T-helper 1 cell (primary cell): ENCODE data around the gene PTGER3.

ENCODE experiments used
- DNase-seq, 5 donors: peaks; one replicate each; pipeline ENCODE4 v3.0.0-alpha.2; 2012 to 2020
- total RNA-seq, 4 donors: gene quantifications; one replicate each; lab custom pipeline; 2026; lab: John Stamatoyannopoulos, UW

Gene PTGER3
- 0 to 0.12 (median 0.04) reads per million in 4 donors for total RNA-seq

GRCh38 chr1:71047635-71048607 lies at the start of gene PTGER3:
TSS of gene PTGER3 (minus strand) at chr1:71047816. CDS start at chr1:71047577, 239 bp downstream.
- peak in 4 of 5 donors; percentile 23 to 30 (median 26) for DNase-seq

- DNase-seq = no peak
Observed at GRCh38 chr1:71094913-71095312, 47.3 kb upstream of the PTGER3 start.

DNA sequence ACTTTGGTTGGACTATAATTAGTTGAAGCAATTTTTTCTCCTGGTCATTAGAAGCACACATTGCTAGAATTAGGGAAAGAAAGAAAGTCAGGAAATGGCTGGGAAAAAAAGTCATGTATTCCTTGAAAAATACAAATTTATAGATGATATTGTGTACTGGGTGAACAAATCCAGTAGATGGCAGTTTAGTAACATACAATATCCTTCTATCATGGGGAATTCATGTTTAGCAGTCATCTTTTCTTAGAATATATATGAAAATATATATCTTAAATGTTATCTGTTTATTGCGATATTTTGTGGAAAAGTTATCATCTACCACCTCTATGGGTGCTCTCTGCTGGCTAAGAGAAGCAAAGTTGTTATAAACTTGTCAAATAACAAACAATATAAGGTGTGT lies 46.3 kb upstream of the PTGER3 start:
- DNase-seq = no peak

GRCh38 chr1:71089536-71090270 lies 42.1 kb upstream of the PTGER3 start:
- DNase-seq = no peak

- DNase-seq = no peak
Observed at GRCh38 chr1:71088645-71089287, 41.1 kb upstream of the PTGER3 start.

DNA sequence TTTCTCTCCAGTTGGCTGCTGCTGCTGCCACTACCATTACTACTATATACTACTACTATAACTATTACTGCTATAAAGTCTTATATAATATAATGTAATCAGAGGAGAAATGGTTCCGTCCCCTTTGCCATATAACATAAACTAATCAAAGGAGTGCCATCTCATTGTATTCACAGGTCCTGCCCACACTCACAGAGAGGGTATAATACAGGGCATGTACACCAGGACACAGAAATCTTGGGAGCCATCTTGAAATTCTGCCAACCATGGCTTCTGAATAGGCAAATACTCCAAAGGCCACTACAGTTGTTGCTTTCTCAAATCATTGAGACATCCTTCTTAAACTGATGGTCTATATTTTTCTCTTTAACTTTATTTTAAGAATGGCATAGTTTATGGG lies 40.1 kb upstream of the PTGER3 start:
- DNase-seq = no peak

- no peak for DNase-seq
Observed at GRCh38 chr1:71087060-71087459, 39.4 kb upstream of the PTGER3 start.

GRCh38 chr1:71086331-71086730 lies 38.7 kb upstream of the PTGER3 start:
- DNase-seq = no peak

- DNase-seq = no peak
Observed at GRCh38 chr1:71083271-71083670, 35.7 kb upstream of the PTGER3 start.

DNA sequence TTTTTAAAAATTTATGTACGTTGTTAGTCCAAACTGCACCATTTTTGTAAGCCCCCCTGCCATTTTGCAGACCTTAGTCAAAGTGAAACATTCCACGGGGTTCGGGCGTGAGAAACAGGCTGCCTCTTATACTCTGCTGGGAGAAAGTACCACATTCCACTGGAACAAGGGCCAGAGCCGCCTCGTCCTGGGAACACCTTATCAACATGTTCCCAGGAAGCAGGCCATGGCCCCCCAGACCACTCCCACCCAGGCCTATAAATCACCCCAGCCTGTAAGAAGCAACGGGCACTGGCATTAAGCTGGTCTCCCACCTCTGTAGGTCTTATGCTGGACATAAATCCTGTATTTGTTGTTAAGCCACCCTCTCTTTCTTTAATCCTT lies 34.1 kb upstream of the PTGER3 start:
- no peak for DNase-seq

DNA sequence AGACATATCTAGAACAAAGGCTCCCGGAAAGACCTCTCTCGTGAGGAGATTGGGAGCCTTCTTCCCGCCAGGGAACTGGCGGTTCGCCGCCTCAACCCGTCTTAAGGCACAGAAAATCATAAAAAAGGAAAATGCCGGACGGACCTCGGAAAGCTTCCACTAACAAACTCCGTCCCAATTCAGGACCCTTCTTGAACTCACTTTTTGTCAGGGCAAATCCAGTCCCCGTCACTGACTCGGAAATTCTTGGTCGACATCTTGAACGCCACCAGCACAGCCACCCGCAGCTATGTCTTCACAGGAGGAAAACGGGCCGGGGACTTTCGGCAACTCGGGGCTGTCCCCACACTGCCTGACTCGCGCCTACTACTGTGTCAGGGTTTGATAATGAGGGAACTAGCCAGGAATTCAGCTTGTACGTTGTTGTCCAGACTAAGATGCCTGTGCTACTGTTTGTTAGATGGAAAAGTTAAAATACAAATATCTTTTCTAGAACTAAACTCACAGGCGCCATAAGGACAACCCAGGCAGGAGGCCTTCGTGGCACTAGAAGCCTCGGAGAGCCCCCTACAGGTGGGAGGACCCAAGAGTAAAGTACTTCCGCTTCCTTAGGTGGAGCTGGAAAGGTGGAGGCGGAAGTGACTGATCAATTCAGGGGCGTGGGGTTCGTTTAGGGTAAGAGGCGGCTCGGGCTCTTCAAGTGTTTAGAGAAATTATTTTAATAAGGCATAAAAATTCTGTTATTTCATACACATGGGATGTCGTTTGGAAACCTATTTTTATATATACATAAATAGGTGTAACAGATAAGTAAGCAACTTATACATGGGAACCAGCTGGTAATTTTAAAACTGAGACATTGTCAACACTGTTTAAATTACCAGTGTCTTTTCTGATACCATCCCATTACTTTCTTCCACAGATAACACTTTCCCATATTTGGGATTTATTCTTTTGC lies 33.4 kb upstream of the PTGER3 start, which contains the start of gene ZRANB2:
TSS of gene ZRANB2 (minus strand) at position 297 of the 958 bp plus-strand sequence. CDS start at position 257, 40 bp downstream.
- peak; percentile 77 to 95 (median 88) for DNase-seq

GRCh38 chr1:71080230-71080738 lies 32.7 kb upstream of the PTGER3 start:
- peak in 2 of 5 donors; percentile 9 for DNase-seq

- DNase-seq = peak in 1 of 5 donors; percentile 42
Observed at GRCh38 chr1:71074681-71075080, 27.1 kb upstream of the PTGER3 start.

DNA sequence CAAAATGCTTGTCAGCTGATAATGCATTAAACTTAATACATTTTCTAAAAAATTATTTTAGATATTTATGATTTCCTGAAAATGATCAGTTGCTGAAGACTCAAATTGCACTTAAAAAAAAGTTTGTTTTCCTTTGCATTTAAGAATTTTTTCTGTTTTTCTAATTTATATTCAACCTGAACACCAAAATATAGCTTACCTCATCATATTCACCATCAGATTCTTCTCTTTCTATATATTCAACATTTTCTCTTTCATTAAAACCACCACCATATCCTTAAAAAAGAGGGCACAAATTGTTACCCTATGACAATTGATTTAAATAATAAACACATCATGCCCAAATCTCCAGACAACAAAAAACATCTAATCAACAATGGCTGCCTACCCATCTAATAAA lies 24.7 kb upstream of the PTGER3 start:
- no peak for DNase-seq

GRCh38 chr1:71071720-71072119 lies 24.1 kb upstream of the PTGER3 start:
- no peak for DNase-seq

- DNase-seq = peak in 1 of 5 donors; percentile 61
Observed at GRCh38 chr1:71068325-71069240, 21.0 kb upstream of the PTGER3 start.

DNA sequence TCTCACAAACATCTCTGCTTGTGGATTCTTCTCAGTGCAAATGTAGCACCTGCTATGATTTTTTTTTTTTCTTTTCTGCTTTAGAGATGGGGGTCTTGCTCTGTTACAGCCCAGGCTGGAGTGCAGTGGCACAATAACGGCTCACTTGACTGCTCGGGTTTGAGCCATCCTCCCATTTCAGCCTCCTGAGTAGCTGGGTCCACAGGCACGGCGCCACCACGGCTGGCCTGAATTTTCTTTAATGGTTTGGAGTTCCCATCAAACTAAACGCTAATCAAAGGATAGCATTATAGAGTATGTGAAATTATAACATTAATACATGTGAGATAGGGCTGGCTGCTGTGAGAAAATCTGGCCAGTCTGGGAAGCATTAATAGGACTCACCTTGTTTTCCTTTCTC lies 7.2 kb upstream of the PTGER3 start:
- no peak for DNase-seq

DNA sequence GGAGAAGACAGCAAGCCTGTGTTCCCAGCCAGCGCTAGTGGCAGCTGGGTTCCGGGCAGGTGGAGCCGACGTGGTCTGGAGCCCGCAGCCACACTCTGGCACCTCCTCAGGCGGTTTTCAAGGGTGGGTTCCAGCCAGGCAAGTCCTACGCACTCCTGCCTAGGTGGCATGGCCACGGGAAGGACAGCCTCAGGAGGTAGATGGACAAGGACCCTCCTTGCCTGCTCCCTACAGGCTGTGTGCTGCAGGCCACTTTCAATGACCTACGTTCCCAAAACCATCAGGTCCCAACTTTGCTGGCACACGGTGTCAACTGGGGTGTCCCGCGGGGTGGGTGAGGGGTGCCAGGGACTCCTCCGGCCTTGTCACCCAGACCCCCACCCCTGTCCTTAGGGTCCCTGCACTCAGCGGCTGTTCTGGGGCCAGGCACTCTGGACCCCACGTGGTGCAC lies 6.7 kb upstream of the PTGER3 start:
- DNase-seq = no peak

- no peak for DNase-seq
Observed at GRCh38 chr1:71053758-71054157, 6.1 kb upstream of the PTGER3 start.

DNA sequence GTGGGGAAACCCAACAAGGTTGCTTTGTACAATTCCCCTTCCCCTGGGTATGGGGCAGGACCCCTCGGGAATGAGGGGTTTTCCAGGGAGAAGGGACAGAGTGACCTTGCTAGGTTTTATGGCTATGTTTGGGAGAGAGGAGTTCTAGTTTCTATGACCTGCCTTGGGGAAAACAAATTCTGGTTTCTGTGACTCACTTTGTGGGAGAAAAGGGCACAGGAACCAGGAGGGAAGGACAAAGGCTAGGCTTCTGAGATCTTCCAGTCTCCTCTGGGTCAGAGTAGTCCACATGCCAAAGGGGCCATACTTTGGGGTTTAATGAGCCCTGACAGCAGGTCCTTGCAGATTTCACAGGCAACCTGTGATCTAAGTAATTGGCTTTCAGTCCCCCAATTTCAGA lies 5.5 kb upstream of the PTGER3 start:
- DNase-seq = no peak
